Measurements from ENCODE around the gene POU2F1.

GRCh38 chr1:167221738-167222610, 1.3 kb downstream of the POU2F1 start:
- TF ChIP-seq PRDM4 (tag by site-specific recombination; IDR thresholded peaks at IDR 0.05) (0 out of 2 replicates have a peak, but pooled peaks have one; percentile 27), REST (tag by site-specific recombination; IDR thresholded peaks at IDR 0.05) (no peak), ZNF19 (tag by site-specific recombination; IDR thresholded peaks at IDR 0.05; ENCODE audit: low read depth) (no peak), CTCF (tag by site-specific recombination; IDR thresholded peaks at IDR 0.05) (no peak), SETDB1 (IDR thresholded peaks at IDR 0.05; ENCODE audit: insufficient read length, low read length) (no peak), YY1 (tag by site-specific recombination; IDR thresholded peaks at IDR 0.05) (peak; percentile 49; the same call in 1 of the 2 replicates), IKZF3 (tag by site-specific recombination; IDR thresholded peaks at IDR 0.05) (0 out of 2 replicates have a peak, but pooled peaks have one; percentile 42), ZNF354C (tag by site-specific recombination; IDR thresholded peaks at IDR 0.05; ENCODE audit: borderline replicate concordance, low read depth) (no peak), ATF2 (tag by site-specific recombination; IDR thresholded peaks at IDR 0.05; ENCODE audit: low read depth) (no peak), TCF7L2 (IDR thresholded peaks at IDR 0.05; ENCODE audit: borderline replicate concordance, low read depth, low read length) (no peak), ZNF350 (tag by site-specific recombination; IDR thresholded peaks at IDR 0.05) (no peak), ZFP41 (tag by site-specific recombination; IDR thresholded peaks at IDR 0.05; ENCODE audit: borderline replicate concordance) (no peak)

All from HEK293 (cell line).